Epithelial cell of esophagus (primary cell): ENCODE results near the gene KRTAP12-1.

Source experiments
- DNase-seq: peaks from one replicate; pipeline ENCODE4 v3.0.0; 2010; ENCODE audit warnings: low read depth
- H3K4me3 ChIP-seq: 2 replicates; pipeline ENCODE4 v1.5.1; 2011; ENCODE audit warnings: mild to moderate bottlenecking, low read length, control low read depth
- TF ChIP-seq, protein P1 (sequence below): IDR thresholded peaks from 2 replicates; pipeline ENCODE4 v1.5.1; 2011; ENCODE audit warnings: low read depth, mild to moderate bottlenecking, low read length, control low read depth, inconsistent platforms; ENCODE audit not compliant: insufficient read depth; ENCODE audit errors: missing control alignments

Gene KRTAP12-1

DNA sequence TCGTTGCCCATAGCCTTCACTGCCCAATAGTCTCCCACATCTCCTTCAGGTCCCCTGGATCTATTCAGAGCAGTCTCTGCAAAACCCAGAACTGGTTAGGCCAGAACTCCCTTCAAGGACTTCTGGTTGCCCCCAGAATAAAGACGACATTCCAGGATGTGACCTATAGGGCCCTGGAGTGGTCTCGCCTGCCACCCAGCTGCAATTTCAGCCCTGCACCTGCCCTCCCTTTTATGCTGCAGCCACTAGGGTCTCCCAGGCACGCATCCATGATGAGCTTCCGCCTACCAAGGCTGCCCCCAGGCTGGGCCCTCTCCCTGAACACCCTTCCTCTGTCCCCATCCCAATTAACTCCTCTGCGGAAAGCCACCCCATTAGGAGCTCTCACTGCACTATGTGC lies 36.6 kb upstream of the KRTAP12-1 start:
- TF ChIP-seq, protein P1, sequence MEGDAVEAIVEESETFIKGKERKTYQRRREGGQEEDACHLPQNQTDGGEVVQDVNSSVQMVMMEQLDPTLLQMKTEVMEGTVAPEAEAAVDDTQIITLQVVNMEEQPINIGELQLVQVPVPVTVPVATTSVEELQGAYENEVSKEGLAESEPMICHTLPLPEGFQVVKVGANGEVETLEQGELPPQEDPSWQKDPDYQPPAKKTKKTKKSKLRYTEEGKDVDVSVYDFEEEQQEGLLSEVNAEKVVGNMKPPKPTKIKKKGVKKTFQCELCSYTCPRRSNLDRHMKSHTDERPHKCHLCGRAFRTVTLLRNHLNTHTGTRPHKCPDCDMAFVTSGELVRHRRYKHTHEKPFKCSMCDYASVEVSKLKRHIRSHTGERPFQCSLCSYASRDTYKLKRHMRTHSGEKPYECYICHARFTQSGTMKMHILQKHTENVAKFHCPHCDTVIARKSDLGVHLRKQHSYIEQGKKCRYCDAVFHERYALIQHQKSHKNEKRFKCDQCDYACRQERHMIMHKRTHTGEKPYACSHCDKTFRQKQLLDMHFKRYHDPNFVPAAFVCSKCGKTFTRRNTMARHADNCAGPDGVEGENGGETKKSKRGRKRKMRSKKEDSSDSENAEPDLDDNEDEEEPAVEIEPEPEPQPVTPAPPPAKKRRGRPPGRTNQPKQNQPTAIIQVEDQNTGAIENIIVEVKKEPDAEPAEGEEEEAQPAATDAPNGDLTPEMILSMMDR, result no peak
- no peak overlapping the region for H3K4me3 ChIP-seq
- DNase-seq, result no peak

GRCh38 chr21:44718093-44718492 lies 36.1 kb upstream of the KRTAP12-1 start:
- DNase-seq, result no peak
- H3K4me3 ChIP-seq, result no peak overlapping the region
- TF ChIP-seq, protein P1, result no peak

GRCh38 chr21:44716984-44717383 lies 35.0 kb upstream of the KRTAP12-1 start:
- no peak overlapping the region for H3K4me3 ChIP-seq
- TF ChIP-seq, protein P1, result no peak
- no peak for DNase-seq

DNA sequence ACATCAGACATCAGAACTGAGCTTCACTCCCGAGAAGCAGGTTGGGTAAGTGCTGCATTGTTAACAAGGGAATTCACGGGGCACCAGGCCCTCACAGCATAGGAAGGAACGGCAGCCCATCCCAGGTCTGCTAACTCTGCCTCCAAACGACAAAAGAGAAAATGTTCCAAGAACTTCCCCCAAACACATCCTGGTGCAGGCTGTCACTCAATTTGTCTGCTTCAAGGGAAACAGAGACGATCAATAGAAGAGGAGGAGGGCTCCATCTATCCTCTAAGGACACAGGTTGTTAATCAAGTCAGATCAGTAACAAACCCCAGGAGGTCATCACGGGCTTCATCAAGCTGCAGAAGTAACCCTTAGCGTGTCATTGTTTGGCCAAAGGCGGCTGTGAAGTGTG lies 32.9 kb upstream of the KRTAP12-1 start:
- no peak overlapping the region for H3K4me3 ChIP-seq
- no peak for DNase-seq
- TF ChIP-seq, protein P1, result no peak

GRCh38 chr21:44713846-44714245 lies 31.9 kb upstream of the KRTAP12-1 start:
- no peak overlapping the region for H3K4me3 ChIP-seq

DNA sequence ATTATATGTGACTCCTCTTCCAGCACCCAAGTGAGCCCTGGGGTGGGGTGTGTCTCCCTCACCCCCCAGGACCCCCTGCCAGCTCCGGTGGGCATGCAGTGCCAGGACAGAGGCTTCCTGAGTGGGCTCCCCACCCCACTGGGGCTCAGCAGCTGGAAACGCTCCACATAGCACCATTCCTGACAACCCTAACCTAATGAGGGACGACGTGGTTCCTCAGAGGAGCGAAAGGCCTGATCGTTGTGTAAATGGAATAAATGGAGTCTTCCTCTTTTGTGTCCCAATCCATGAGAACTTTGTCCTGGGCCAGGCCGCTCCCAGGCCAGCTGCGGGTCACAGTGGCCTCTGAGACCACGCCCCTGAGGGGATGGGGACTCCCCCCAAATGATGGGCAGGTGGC lies 31.2 kb upstream of the KRTAP12-1 start:
- no peak overlapping the region for H3K4me3 ChIP-seq
- TF ChIP-seq, protein P1, result no peak
- DNase-seq, result no peak

More at GRCh38 chr21:44713846-44714245, 31.9 kb upstream of the KRTAP12-1 start:
- no peak for DNase-seq
- TF ChIP-seq, protein P1, result no peak

GRCh38 chr21:44712203-44713028 lies 30.5 kb upstream of the KRTAP12-1 start:
- TF ChIP-seq, protein P1, result no peak
- no peak for DNase-seq
- no peak overlapping the region for H3K4me3 ChIP-seq
